NB4 (cell line): ENCODE results near the gene SERGEF.

Experiments used
- MYC ChIP-seq: IDR thresholded peaks from 2 replicates; pipeline ENCODE4 v1.6.1; 2011; ENCODE audit warnings: low read depth, low read length
- POLR2A ChIP-seq: IDR thresholded peaks from 2 replicates; pipeline ENCODE4 v1.6.1; 2011; ENCODE audit warnings: mild to moderate bottlenecking; ENCODE audit not compliant: insufficient read length; ENCODE audit errors: extremely low read depth
- TF ChIP-seq, protein P1 (sequence below): IDR thresholded peaks from one replicate; pipeline ENCODE4 v1.5.1; 2012; ENCODE audit warnings: low read depth, low read length

DNA sequence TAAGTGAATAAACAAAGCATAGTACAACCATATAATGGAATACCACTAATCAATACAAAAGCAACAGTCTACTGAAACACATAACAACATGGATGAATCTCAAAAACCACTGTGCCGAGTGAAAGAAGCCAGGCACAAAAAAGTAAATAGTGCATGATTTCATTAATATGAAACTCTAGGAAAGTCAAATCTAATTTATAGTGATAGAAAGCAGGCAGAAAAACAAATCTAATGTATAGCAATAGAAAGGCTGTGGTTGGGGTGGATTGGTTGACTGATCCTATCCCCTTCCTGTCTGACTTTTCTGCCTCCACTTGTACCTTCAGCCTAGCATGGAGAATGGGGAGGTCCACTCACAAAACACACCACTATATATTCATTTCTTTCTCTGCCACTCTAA, 115.4 kb downstream of the SERGEF start:
- no peak for TF ChIP-seq MYC
- no peak for TF ChIP-seq POLR2A
- TF ChIP-seq, protein P1, sequence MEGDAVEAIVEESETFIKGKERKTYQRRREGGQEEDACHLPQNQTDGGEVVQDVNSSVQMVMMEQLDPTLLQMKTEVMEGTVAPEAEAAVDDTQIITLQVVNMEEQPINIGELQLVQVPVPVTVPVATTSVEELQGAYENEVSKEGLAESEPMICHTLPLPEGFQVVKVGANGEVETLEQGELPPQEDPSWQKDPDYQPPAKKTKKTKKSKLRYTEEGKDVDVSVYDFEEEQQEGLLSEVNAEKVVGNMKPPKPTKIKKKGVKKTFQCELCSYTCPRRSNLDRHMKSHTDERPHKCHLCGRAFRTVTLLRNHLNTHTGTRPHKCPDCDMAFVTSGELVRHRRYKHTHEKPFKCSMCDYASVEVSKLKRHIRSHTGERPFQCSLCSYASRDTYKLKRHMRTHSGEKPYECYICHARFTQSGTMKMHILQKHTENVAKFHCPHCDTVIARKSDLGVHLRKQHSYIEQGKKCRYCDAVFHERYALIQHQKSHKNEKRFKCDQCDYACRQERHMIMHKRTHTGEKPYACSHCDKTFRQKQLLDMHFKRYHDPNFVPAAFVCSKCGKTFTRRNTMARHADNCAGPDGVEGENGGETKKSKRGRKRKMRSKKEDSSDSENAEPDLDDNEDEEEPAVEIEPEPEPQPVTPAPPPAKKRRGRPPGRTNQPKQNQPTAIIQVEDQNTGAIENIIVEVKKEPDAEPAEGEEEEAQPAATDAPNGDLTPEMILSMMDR: no peak
